PC-3 (cell line): ENCODE measurements around the gene MDC1.

Source experiments
- CTCF ChIP-seq: fragments of 300-600 bp; sonication (generic); conservative IDR thresholded peaks from 2 replicates; pipeline ENCODE4 v1.5.1; 2017; ENCODE audit warnings: antibody characterized with exemption, low read depth, mild to moderate bottlenecking, low read length
- EZH2 ChIP-seq: fragments of 300-600 bp; sonication (generic); IDR thresholded peaks from one replicate; pipeline ENCODE4 v1.6.1; 2017; ENCODE audit warnings: antibody characterized with exemption, mild to moderate bottlenecking, low read length; ENCODE audit not compliant: unreplicated experiment
- EZH2phosphoT487 ChIP-seq: fragments of 300-600 bp; sonication (generic); IDR thresholded peaks from 2 replicates; pipeline ENCODE4 v1.6.1; 2018; ENCODE audit warnings: mild to moderate bottlenecking, antibody characterized with exemption, low read length, borderline replicate concordance

- TF ChIP-seq EZH2 (no peak), CTCF (no peak), EZH2phosphoT487 (no peak)
Observed at GRCh38 chr6:30738532-30738931, 21.5 kb upstream of the MDC1 start.
